TTC549 (cell line): ENCODE results near the gene SYT3.
"Not testable (repeated sequence)": the region's sequence is repeated elsewhere in the genome, so short reads cannot be mapped to it uniquely, and the experiment has no call there.

Experiments used
- FAIRE-seq: peaks from 2 replicates; lab custom pipeline; 2012; peaks lifted over from hg19 to GRCh38; lab: Jason Lieb, UNC

SYT3 gene

DNA sequence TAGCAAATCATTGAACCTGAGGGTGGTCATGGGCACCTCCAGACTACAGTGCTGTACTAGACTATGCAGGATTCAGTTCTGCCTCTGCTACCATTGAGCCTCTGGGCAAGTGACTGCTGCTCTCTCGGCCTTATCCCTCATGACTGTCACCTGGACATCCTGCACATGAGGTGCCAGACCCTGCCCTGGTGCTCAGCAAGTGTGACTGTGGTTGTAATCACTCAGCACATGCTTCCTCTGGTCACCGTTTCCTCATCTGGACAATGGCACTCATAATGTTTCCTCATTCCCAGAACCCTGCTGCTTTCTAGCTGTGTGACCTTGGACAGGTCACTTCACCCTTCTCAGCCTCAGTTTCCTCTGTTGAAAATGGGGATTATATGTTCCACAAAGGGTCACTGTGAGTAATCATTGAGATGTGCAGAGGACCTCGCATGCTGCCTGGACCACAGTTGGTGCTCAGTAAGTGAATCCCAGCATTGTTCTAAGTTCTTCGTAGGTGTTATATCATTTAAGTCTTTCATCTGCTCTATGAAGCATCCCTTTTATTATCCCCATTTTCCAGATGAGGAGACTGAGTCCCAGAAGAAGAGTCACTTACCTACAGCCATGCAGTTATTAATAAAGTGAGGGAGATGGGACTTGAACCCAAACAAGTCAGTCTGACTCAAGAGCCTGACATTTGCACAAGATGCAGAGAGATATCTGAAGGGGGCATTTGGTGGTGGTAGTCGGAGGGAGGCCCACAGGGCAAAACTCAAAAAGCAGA lies 3.2 kb downstream of the SYT3 start:
- no peak for FAIRE-seq

GRCh38 chr19:50633973-50634372 lies 5.7 kb downstream of the SYT3 start:
- no peak for FAIRE-seq

DNA sequence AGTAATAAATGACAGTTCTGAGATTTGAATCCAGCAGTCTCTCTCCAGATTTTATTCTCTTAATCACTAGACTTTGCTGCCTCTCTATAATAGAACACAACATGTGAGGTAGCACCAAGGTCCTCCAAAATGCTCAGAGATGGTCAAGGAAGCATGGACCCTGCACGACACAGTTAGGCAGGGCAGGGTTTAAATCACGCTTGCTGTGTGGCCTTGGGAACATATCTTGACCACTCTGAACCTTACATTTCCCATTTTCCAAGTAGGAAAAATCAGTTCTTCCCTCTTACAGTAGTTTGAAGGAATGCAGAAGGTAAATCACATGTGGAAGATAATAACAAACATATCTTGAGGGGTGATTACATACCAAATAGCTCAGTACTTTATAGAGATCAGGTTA lies 6.3 kb downstream of the SYT3 start:
- FAIRE-seq, result no peak

DNA sequence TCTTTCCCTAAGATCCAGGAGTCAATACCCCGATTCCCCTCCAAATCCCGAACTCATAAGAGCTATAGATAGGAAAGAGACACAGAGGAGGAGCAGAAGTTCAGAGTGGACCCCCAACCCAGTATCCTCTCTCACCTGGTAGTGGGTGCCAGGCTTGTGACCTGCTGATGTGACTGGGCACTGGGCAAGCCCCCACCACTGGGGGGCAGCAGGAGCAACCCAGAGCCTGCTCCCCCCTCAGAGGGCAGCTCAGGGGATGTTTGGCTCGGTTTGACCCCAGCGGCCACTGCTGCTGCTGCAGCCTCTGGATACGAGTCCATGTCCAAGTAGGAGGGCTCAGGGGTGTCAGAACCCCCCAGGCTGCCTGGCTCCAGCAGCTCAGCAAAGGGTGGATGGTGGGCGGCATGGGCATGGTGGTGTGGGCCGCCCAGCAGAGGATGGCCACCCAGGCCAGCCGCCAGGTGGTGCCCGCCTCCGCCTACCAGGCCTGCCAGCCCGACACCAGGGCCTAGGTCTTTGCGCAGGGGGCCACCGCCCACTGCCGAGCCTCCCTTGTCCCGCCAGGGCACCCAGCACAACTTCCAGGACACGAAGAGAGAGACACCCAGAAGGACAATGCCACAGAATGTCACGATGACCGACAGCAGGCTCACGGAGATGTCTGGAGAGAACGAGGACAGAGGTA lies 7.4 kb downstream of the SYT3 start:
- FAIRE-seq, result no peak

- FAIRE-seq, result no peak
These were observed 9.9 kb downstream of the SYT3 start for GRCh38 chr19:50629801-50630200.

- FAIRE-seq, result no peak
These were observed 10.5 kb downstream of the SYT3 start for GRCh38 chr19:50629194-50629593.

DNA sequence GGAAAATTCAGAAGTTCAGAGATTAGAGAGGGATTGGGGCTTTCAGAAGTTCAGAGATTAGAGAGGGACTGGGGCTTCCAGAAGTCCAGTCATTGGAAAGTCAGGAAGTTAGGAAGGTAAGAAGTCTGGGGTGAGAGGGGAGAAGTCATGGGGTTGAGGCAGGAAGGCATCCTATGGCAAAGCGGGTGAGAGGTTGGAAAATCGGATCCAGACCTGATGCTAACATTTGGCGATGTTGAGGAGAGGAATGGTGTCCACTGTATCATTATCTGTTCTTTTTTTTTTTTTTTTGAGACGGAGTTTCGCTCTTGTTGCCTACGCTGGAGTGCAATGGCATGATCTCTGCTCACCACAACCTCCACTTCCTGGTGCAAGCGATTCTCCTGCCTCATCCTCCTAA lies 11.1 kb downstream of the SYT3 start:
- FAIRE-seq, result no peak

DNA sequence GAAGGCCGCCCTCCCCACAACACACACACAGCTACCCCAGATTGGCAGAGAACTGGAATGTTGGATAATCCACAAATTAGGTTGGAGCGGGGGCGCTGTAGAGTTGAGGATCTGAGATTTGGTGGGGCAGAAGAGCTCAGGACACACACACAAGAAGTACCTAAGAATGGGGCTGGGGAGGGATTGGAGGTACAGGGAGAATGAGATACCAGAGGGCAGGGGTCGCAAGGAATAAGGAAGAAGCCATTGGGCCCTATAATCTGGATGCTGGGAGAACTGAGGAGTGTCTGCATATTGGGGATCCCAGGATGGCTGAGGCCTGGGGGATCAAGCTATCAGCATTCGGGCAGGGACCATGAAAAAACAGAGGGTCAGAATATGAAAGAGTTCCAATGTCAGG lies 11.5 kb downstream of the SYT3 start:
- FAIRE-seq, result no peak

GRCh38 chr19:50626795-50627194 lies 12.9 kb downstream of the SYT3 start:
- no peak for FAIRE-seq

DNA sequence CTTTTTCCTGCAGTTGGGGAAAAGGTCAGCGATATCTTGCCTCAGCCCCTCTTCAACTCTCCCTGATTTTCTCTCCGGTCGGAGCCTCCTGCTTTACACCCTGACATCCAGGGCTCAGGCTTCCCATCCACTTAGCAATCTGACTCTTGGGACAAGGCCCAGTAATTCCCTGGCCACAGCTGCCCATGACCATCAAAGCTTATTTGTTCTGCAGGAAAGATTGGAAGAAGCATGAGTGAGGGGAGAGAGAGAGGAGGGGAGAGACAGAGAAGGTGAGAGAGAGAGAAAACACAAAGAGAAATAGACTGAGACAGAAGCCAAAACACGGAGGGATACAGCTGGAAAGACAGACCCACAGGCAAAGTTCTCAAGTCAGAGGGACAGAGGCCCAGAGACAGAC lies 13.7 kb downstream of the SYT3 start:
- FAIRE-seq, result no peak

GRCh38 chr19:50624949-50625600 lies 14.6 kb downstream of the SYT3 start:
- no peak for FAIRE-seq

- not testable (repeated sequence) for FAIRE-seq
These were observed 19.2 kb downstream of the SYT3 start for GRCh38 chr19:50620394-50620906.

- not testable (repeated sequence) for FAIRE-seq
These were observed 20.5 kb downstream of the SYT3 start for GRCh38 chr19:50619184-50619583.

DNA sequence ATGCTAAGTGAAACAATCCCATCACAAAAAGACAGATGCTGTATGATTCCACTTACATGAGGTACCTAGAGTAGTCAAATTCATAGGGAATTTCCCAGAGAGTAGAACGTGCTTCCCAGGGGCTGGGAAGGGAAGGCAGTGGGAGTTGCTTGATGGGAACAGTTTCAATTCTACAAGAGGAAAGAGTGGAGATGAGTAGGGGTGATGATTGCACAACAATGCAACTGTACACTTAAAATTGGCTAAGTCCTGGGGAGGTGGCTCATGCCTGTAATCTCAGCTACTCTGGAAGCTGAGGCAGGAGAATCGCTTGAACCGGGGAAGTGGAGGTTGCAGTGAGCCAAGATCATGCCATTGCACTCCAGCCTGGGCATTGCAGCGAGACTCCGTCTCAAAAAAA lies 21.3 kb downstream of the SYT3 start:
- not testable (repeated sequence) for FAIRE-seq

- FAIRE-seq, result not testable (repeated sequence)
These were observed 26.9 kb downstream of the SYT3 start for GRCh38 chr19:50612504-50613404.

GRCh38 chr19:50607874-50608785 lies 31.6 kb downstream of the SYT3 start:
- FAIRE-seq, result no peak

- no peak for FAIRE-seq
These were observed 32.3 kb downstream of the SYT3 start for GRCh38 chr19:50607388-50607787.

DNA sequence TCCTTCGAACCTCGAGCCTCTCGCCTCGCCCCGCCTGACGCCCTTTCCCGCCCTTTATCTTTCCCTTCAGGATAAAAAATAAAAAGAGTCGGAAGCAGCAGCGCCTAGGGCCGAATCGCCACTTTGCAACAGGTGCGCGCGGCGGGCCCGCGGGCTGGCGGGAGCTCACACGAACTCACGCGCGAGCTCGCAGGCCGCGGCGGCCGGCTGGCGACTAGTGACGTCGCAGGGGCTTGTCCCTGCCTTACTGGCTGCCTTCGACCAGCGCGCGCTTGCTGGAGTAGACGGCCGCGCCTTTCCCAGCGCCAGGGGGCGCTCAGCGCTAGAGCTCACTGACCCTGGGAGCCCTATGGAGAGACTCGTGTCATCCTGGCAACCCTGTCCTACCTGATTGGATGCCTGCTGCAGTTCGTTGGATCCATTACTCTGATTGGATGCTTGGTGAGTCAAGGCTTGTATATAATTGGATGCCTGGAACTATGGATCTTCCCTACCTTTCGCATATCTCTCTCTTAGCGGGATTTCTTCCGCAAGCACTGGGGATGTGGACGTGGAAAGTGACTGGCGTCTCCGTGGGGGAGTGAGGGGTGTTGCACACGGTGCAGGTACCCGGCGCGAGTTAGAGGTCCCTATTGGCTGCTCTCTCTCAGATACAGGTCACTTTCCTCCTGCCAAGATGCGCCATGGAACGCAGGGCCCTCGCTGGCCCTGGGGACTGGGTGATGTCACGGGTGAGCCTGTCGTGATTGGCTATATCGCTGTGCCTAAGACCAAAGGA lies 33.4 kb downstream of the SYT3 start:
- not testable (repeated sequence) for FAIRE-seq

GRCh38 chr19:50604264-50605073 lies 35.2 kb downstream of the SYT3 start:
- not testable (repeated sequence) for FAIRE-seq
